ENCODE data around the gene PRLHR. TPM values are rescaled to one million over a fixed set of nuclear protein-coding genes. Genes with fewer than 3 reads are reported as not detected.

PRLHR gene
- total RNA-seq, 3 donors from 2014 or later (not counting 1 experiment from before 2014, with no cell fraction given): not detected

GRCh38 chr10:118586911-118587310 lies 8.5 kb downstream of the PRLHR start:
- H3K4me3 Mint-ChIP-seq: no peak overlapping the region

GRCh38 chr10:118585794-118586193 lies 9.7 kb downstream of the PRLHR start:
- no peaks in the 10 kb centered on the region for H3K4me1 ChIP-seq (ENCODE audit: control insufficient read depth, insufficient read depth, low read length)
- H3K27me3 Mint-ChIP-seq (ENCODE audit: low read depth in 2 of 2): peaks cover 7 to 34% of the 10 kb centered on the region in 2 donors
- 78% methylated on average over 1 of the region's 1 CpG for WGBS (ENCODE audit: insufficient coverage)
- no peaks in the 10 kb centered on the region for H3K9me3 Mint-ChIP-seq
- intact Hi-C loops (cut with micrococcal nuclease): no loop called here
- H3K27ac ChIP-seq (ENCODE audit: low read length): no peak overlapping the region
- H3K4me3 Mint-ChIP-seq: no peak overlapping the region
- TF ChIP-seq CTCF (IDR thresholded peaks at IDR 0.05): no peak
- H3K36me3 Mint-ChIP-seq: no peaks in the 10 kb centered on the region
- H3K9me3 ChIP-seq (ENCODE audit: control insufficient read depth, insufficient read depth, low read length): no peaks in the 10 kb centered on the region
- DNase-seq: no peak
- no peak for ATAC-seq
- no peak overlapping the region for H3K27ac Mint-ChIP-seq
- no peaks in the 10 kb centered on the region for H3K4me1 Mint-ChIP-seq
- no peaks in the 10 kb centered on the region for H3K27me3 ChIP-seq (ENCODE audit: control insufficient read depth, insufficient read depth, low read length)
- no peaks in the 10 kb centered on the region for H3K36me3 ChIP-seq (ENCODE audit: control insufficient read depth, insufficient read depth, low read length)
- no peak overlapping the region for H3K4me3 ChIP-seq (ENCODE audit: low read length)

More at GRCh38 chr10:118586911-118587310, 8.5 kb downstream of the PRLHR start:
- Mint-ChIP-seq H3K27me3 (ENCODE audit: low read depth in 2 of 2) (peaks cover 10 to 40% of the 10 kb centered on the region in 2 donors), H3K27ac (no peak overlapping the region), H3K9me3 (no peaks in the 10 kb centered on the region), H3K4me1 (no peaks in the 10 kb centered on the region), H3K36me3 (no peaks in the 10 kb centered on the region)
- ATAC-seq (no peak), DNase-seq (no peak)
- intact Hi-C loops (cut with micrococcal nuclease): no loop called here
- Histone ChIP-seq H3K9me3 (ENCODE audit: control insufficient read depth, insufficient read depth, low read length) (no peaks in the 10 kb centered on the region), H3K27ac (ENCODE audit: low read length) (no peak overlapping the region), H3K4me3 (ENCODE audit: low read length) (no peak overlapping the region), H3K27me3 (ENCODE audit: control insufficient read depth, insufficient read depth, low read length) (no peaks in the 10 kb centered on the region), H3K36me3 (ENCODE audit: control insufficient read depth, insufficient read depth, low read length) (no peaks in the 10 kb centered on the region), H3K4me1 (ENCODE audit: control insufficient read depth, insufficient read depth, low read length) (no peaks in the 10 kb centered on the region)
- no peak for TF ChIP-seq CTCF (IDR thresholded peaks at IDR 0.05)

DNA sequence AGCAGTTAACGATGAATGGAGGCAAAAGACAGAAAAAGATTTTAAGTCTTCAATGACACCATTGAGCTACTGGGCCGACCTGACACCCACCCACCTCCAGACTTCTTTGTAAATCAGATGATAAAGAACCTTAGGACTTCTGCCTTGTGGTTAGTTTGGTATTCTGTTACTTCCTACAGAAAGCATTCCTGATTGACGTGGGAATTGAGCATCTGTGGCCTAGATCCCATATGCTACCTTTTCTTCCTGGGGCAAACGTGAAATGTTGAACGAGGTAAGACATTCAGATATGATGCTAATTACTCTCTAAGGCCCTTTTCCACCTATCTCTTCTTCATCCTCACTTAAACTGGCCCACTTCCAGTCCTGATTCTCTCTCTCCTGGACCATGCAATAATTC lies 10.2 kb downstream of the PRLHR start:
- Mint-ChIP-seq H3K4me1 (no peaks in the 10 kb centered on the region), H3K36me3 (no peaks in the 10 kb centered on the region), H3K4me3 (no peak overlapping the region), H3K27me3 (ENCODE audit: low read depth in 2 of 2) (peaks cover 11 to 30% of the 10 kb centered on the region in 2 donors), H3K27ac (no peak overlapping the region), H3K9me3 (no peaks in the 10 kb centered on the region)
- Histone ChIP-seq H3K4me3 (ENCODE audit: low read length) (no peak overlapping the region), H3K27ac (ENCODE audit: low read length) (no peak overlapping the region), H3K27me3 (ENCODE audit: control insufficient read depth, insufficient read depth, low read length) (no peaks in the 10 kb centered on the region), H3K36me3 (ENCODE audit: control insufficient read depth, insufficient read depth, low read length) (no peaks in the 10 kb centered on the region), H3K9me3 (ENCODE audit: control insufficient read depth, insufficient read depth, low read length) (no peaks in the 10 kb centered on the region), H3K4me1 (ENCODE audit: control insufficient read depth, insufficient read depth, low read length) (no peaks in the 10 kb centered on the region)
- DNase-seq: no peak
- intact Hi-C loops (cut with micrococcal nuclease): no loop called here
- TF ChIP-seq CTCF (IDR thresholded peaks at IDR 0.05): no peak
- WGBS (ENCODE audit: insufficient coverage): 81% methylated on average over 5 of the region's 5 CpGs
- ATAC-seq: no peak

DNA sequence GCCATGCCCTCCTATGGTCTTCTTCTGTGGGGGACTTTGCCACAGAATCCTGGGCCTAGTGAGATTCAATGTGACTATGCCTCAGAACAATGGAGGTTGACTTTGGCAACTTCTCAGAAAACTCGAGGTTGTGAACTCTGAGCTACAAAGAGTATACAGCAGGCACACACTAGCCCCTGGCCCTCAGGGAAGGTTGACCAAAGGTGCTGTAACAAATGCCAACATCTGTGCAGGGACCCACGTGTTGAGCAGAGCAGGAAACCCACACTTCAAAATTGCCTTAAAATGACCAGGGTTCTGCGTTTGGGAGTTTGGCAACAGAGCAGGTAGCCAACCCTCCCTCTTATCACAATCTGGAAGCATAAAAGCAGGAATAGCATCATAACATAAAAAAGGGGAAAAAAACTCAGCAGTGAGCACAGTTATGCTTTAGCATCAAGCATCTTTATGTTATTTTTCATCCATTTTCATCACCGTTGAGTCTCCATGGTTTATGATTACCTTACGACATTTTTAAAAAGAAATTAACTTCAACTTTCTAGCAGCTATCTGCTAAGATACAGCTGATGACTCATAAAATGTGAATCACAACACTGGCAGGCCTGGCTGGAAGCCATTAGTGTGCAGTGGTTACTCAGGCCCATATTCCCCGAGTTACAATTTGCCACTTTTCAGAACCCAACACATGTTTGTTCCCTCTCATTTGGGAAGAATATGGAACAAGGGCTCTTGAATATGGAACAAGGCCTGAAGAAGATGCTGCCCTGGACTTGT lies 11.1 kb downstream of the PRLHR start:
- intact Hi-C loops (cut with micrococcal nuclease): no loop called here
- no peak for TF ChIP-seq CTCF (IDR thresholded peaks at IDR 0.05)
- H3K36me3 Mint-ChIP-seq: no peaks in the 10 kb centered on the region
- no peak overlapping the region for H3K4me3 ChIP-seq (ENCODE audit: low read length)
- no peaks in the 10 kb centered on the region for H3K9me3 ChIP-seq (ENCODE audit: control insufficient read depth, insufficient read depth, low read length)
- H3K4me3 Mint-ChIP-seq: no peak overlapping the region
- no peak overlapping the region for H3K27ac Mint-ChIP-seq
- no peaks in the 10 kb centered on the region for H3K4me1 ChIP-seq (ENCODE audit: control insufficient read depth, insufficient read depth, low read length)
- no peaks in the 10 kb centered on the region for H3K9me3 Mint-ChIP-seq
- no peak overlapping the region for H3K27ac ChIP-seq (ENCODE audit: low read length)
- H3K36me3 ChIP-seq (ENCODE audit: control insufficient read depth, insufficient read depth, low read length): no peaks in the 10 kb centered on the region
- peaks cover 17 to 30% of the 10 kb centered on the region in 2 donors for H3K27me3 Mint-ChIP-seq (ENCODE audit: low read depth in 2 of 2)
- no peak for DNase-seq
- ATAC-seq: no peak
- H3K27me3 ChIP-seq (ENCODE audit: control insufficient read depth, insufficient read depth, low read length): no peaks in the 10 kb centered on the region
- WGBS (ENCODE audit: insufficient coverage): 80% methylated on average over 6 of the region's 6 CpGs
- no peaks in the 10 kb centered on the region for H3K4me1 Mint-ChIP-seq
